K562 (cell line): ENCODE data around the gene KLK3. TPM values are rescaled to one million over a fixed set of nuclear protein-coding genes. Genes with fewer than 3 reads are reported as not detected.

Experiments used
- CTCF ChIP-seq, 3 experiments: IDR thresholded peaks in 2 of 3; conservative IDR thresholded peaks in 1 of 3; 2 replicates each; pipeline ENCODE4 v1.5.1; 2011 to 2012; ENCODE audit warnings: low read length in 3 of 3, mild to moderate bottlenecking in 3 of 3, control low read depth in 2 of 3, improper control_type of control experiment in 1 of 3, inconsistent platforms in 1 of 3, low read depth in 1 of 3, mixed read lengths in 1 of 3, moderate library complexity in 1 of 3; ENCODE audit not compliant: insufficient read depth in 2 of 3
- EP400 ChIP-seq: fragments of 450-650 bp; IDR thresholded peaks from 2 replicates; pipeline ENCODE4 v1.6.1; 2017; ENCODE audit warnings: antibody characterized with exemption, mild to moderate bottlenecking, moderate library complexity
- MITF ChIP-seq: IDR thresholded peaks from 2 replicates; pipeline ENCODE4 v1.6.1; 2014; ENCODE audit warnings: antibody characterized with exemption
- NR0B1 ChIP-seq: fragments of 450-650 bp; IDR thresholded peaks from one replicate; pipeline ENCODE4 v1.6.1; 2018; ENCODE audit warnings: mild to moderate bottlenecking, moderate library complexity; ENCODE audit not compliant: partially characterized antibody
- PREB ChIP-seq: sonication (generic); formaldehyde crosslinking; IDR thresholded peaks from 2 replicates; pipeline ENCODE4 v1.8.1; 2023; ENCODE audit warnings: mild to moderate bottlenecking, missing genetic modification reagents
- RREB1 ChIP-seq: fragments of 250-450 bp; sonication (Bioruptor Pico); IDR thresholded peaks from 2 replicates; pipeline ENCODE4 v1.4.0; 2020
- STAG1 ChIP-seq: sonication (generic); formaldehyde crosslinking; IDR thresholded peaks from 2 replicates; pipeline ENCODE4 v1.5.0; 2020; ENCODE audit warnings: missing genetic modification reagents, borderline replicate concordance
- TGIF2 ChIP-seq: sonication (generic); formaldehyde crosslinking; IDR thresholded peaks from 2 replicates; pipeline ENCODE4 v1.8.1; 2022; ENCODE audit warnings: mild to moderate bottlenecking, missing genetic modification reagents, moderate library complexity
- ZNF263 ChIP-seq: sonication (generic); formaldehyde crosslinking; IDR thresholded peaks from 2 replicates; pipeline ENCODE4 v1.8.0; 2022; ENCODE audit warnings: mild to moderate bottlenecking, missing genetic modification reagents, borderline replicate concordance
- ZNF3 ChIP-seq: fragments of 250-450 bp; sonication (Bioruptor Pico); IDR thresholded peaks from 2 replicates; pipeline ENCODE4 v1.5.0; 2021; ENCODE audit warnings: mild to moderate bottlenecking, moderate library complexity
- ZNF511 ChIP-seq: sonication (generic); formaldehyde crosslinking; IDR thresholded peaks from 2 replicates; pipeline ENCODE4 v1.8.0; 2022; ENCODE audit warnings: mild to moderate bottlenecking, missing genetic modification reagents
- ZNF668 ChIP-seq: fragments of 250-450 bp; sonication (Bioruptor Pico); IDR thresholded peaks from 2 replicates; pipeline ENCODE4 v1.8.0; 2022; ENCODE audit warnings: mild to moderate bottlenecking, inconsistent platforms
- polyA plus RNA-seq, 8 experiments: library from polyadenylated mRNA; depleted of rRNA in 4 of 8; stranded (reverse) in 5 of 8; unstranded in 3 of 8; fragments of >200 nt; fragmentation: Nextera tagmentation in 2 of 8; fragmentation: Illumina TruSeq in 1 of 8; extraction: Ambion mirVana in 2 of 8; extraction: Trizol in 1 of 8; gene quantifications; 2 replicates each; pipeline versions ENCODE4 v1.2.1 to v1.2.3, GENCODE V29; 2011 to 2014; ENCODE audit warnings: inconsistent platforms in 1 of 8, missing spikeins in 1 of 8
- total RNA-seq, 7 experiments: library from RNA; depleted of rRNA in 6 of 7; stranded (reverse); fragments of >200 nt in 6 of 7; fragmentation: Illumina TruSeq in 2 of 7; extraction: Trizol in 2 of 7; gene quantifications; 2 replicates each; pipeline versions ENCODE4 v1.2.1 to v1.2.3, GENCODE V29; 2011 to 2021; ENCODE audit warnings: low replicate concordance in 1 of 7

Gene KLK3
- total and polyA plus RNA-seq, 9 of the 15 experiments (the other 6 are each of a cell fraction or from before 2014, with no cell fraction given), result not detected

GRCh38 chr19:50835785-50836542 is 18.8 kb upstream of the KLK3 start (continued):
- TF ChIP-seq RREB1 (0 out of 2 replicates have a peak, but pooled peaks have one; percentile 46), ZNF3 (CRISPR knock-in tag) (no peak), ZNF263 (CRISPR knock-in tag) (0 out of 2 replicates have a peak, but pooled peaks have one; percentile 54), ZNF511 (peak; percentile 32; the same call in 1 of the 2 replicates), CTCF (IDR thresholded peaks at IDR 0.05 in 2 of 3, conservative IDR thresholded peaks at IDR 0.05 in 1 of 3; ENCODE audit: insufficient read depth in 2 of 3, low read depth in 1 of 3, low read length in 3 of 3) (0 out of 6 replicates have a peak, but pooled peaks of 1 of the 3 experiments have one; percentile 2), MITF (no peak), NR0B1 (no peak), PREB (CRISPR knock-in tag) (no peak), STAG1 (CRISPR knock-in tag) (no peak), ZNF668 (CRISPR knock-in tag) (no peak), EP400 (peak; percentile 61), TGIF2 (no peak)
